Measurements from ENCODE around the gene MAGIX. TPM values are rescaled to one million over a fixed set of nuclear protein-coding genes. Genes with fewer than 3 reads are reported as not detected.

The MAGIX gene
- total RNA-seq, 1 donor: 1.8 TPM

DNA sequence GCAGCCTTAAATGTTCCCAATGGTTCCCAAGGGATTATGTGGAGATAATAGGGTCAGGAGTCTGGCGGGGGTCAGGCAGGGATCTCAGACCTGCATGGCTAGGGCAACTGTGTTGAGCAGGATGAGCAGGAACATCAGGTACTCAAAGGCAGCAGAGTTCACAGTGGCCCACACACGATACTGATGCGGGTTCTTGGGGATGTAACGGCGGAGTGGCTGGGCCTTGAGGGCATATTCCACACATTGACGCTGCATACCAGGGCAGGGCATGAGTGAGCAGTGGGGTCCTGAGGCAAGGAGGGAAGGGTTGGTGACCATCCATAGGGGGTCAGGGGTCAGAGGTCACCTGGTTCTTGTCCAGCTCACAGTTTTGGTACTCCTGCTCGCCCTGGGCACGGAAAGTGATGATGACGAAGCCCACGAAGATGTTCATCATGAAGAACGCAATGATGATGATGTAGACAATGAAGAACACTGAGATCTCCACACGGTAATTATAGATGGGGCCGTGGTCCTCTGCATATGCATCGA lies 52.5 kb downstream of the MAGIX start:
- no peaks in the 10 kb centered on the region for H4K20me1 ChIP-seq (ENCODE audit: insufficient read depth, low read length)
- H3K27ac ChIP-seq (ENCODE audit: low read depth, low read length): no peak overlapping the region
- no peak overlapping the region for H2AFZ ChIP-seq (ENCODE audit: low read length)
- no peaks in the 10 kb centered on the region for H3K27me3 ChIP-seq (ENCODE audit: insufficient read depth, low read length)
- H3K36me3 ChIP-seq (ENCODE audit: insufficient read depth, low read length): no peaks in the 10 kb centered on the region
- H3K79me2 ChIP-seq (ENCODE audit: insufficient read depth, low read length): no peaks in the 10 kb centered on the region
- DNase-seq (ENCODE audit: insufficient read length, low spot score, missing footprints): no peak
- no peak overlapping the region for H3K4me2 ChIP-seq (ENCODE audit: insufficient read depth, low read length)
- H3K4me3 ChIP-seq (ENCODE audit: insufficient read depth, low read length): no peak overlapping the region
- H3K4me1 ChIP-seq (ENCODE audit: insufficient read depth, low read length): no peaks in the 10 kb centered on the region
- H3K9me3 ChIP-seq (ENCODE audit: low read depth, low read length): no peaks in the 10 kb centered on the region
- TF ChIP-seq, protein P1, sequence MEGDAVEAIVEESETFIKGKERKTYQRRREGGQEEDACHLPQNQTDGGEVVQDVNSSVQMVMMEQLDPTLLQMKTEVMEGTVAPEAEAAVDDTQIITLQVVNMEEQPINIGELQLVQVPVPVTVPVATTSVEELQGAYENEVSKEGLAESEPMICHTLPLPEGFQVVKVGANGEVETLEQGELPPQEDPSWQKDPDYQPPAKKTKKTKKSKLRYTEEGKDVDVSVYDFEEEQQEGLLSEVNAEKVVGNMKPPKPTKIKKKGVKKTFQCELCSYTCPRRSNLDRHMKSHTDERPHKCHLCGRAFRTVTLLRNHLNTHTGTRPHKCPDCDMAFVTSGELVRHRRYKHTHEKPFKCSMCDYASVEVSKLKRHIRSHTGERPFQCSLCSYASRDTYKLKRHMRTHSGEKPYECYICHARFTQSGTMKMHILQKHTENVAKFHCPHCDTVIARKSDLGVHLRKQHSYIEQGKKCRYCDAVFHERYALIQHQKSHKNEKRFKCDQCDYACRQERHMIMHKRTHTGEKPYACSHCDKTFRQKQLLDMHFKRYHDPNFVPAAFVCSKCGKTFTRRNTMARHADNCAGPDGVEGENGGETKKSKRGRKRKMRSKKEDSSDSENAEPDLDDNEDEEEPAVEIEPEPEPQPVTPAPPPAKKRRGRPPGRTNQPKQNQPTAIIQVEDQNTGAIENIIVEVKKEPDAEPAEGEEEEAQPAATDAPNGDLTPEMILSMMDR (IDR thresholded peaks at IDR 0.05; ENCODE audit: extremely low read depth, low read depth, low read length): no peak

Small RNA genes within 50 kb of the gene (small RNA-seq; reads per million reads assigned to genes)
- gene RN7SL262P: not detected

Other genes with a start within 250 kb of the MAGIX start
- gene PIM2, start 243.7 kb upstream of the MAGIX start, total RNA-seq: 4.3 and 4.7 TPM in 2 replicates
- 31.2 and 33.7 TPM in 2 replicates for gene OTUD5, start 205.2 kb upstream of the MAGIX start, total RNA-seq
- gene KCND1, start 190.9 kb upstream of the MAGIX start, total RNA-seq: 0.29 and 0.36 TPM in 2 replicates
- gene GRIPAP1, start 160.5 kb upstream of the MAGIX start, total RNA-seq: 14.4 and 15.6 TPM in 2 replicates
- gene TFE3, start 119.4 kb upstream of the MAGIX start, total RNA-seq: 36.2 and 46.7 TPM in 2 replicates
- 1.1 and 1.2 TPM in 2 replicates for gene CCDC120, start 103.8 kb upstream of the MAGIX start, total RNA-seq
- gene PRAF2, start 88.8 kb upstream of the MAGIX start, total RNA-seq: 12.3 and 15.6 TPM in 2 replicates
- gene WDR45, start 82.9 kb upstream of the MAGIX start, total RNA-seq: 86.5 and 97.5 TPM in 2 replicates
- gene GPKOW, start 39.0 kb upstream of the MAGIX start, total RNA-seq: 12.4 and 14.1 TPM in 2 replicates
- 19.7 and 21.0 TPM in 2 replicates for gene PLP2, start 9.1 kb downstream of the MAGIX start, total RNA-seq
- 6.9 and 7.7 TPM in 2 replicates for gene PRICKLE3, start 23.6 kb downstream of the MAGIX start, total RNA-seq
- 0.29 and 0.36 TPM in 2 replicates for gene SYP, start 37.4 kb downstream of the MAGIX start, total RNA-seq
- not detected in 2 replicates for gene CACNA1F, start 70.6 kb downstream of the MAGIX start, total RNA-seq
- gene CCDC22, start 72.7 kb downstream of the MAGIX start, total RNA-seq: 13.3 and 15.6 TPM in 2 replicates
- gene FOXP3, start 102.0 kb downstream of the MAGIX start, total RNA-seq: not detected in 2 replicates
- 3.2 and 4.0 TPM in 2 replicates for gene PPP1R3F, start 107.0 kb downstream of the MAGIX start, total RNA-seq
- gene GAGE10, start 140.9 kb downstream of the MAGIX start, total RNA-seq: not detected in 2 replicates
- gene GAGE12J, start 159.3 kb downstream of the MAGIX start, total RNA-seq: not detected in 2 replicates
- gene GAGE13, start 168.8 kb downstream of the MAGIX start, total RNA-seq: not detected in 2 replicates